GM12874 (cell line): ENCODE results near the gene MLLT11.

Source experiments
- TF ChIP-seq, protein P1 (sequence below): IDR thresholded peaks from 2 replicates; pipeline ENCODE4 v1.5.1; 2011; ENCODE audit warnings: low read depth, mild to moderate bottlenecking, control low read depth, low read length, moderate library complexity; ENCODE audit not compliant: insufficient read depth

MLLT11 gene

DNA sequence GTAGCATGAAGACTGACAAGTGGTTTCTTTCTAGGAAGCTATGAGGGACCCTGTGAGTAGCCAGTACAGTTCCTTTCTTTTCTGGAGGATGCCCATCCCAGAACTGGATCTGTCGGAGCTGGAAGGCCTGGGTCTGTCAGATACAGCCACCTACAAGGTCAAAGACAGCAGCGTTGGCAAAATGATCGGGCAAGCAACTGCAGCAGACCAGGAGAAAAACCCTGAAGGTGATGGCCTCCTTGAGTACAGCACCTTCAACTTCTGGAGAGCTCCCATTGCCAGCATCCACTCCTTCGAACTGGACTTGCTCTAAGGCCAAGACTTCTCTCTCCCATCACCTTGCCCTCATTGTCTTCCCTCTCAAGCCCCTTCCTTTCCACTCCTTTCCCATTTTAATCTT, 7.0 kb downstream of the MLLT11 start:
- TF ChIP-seq, protein P1, sequence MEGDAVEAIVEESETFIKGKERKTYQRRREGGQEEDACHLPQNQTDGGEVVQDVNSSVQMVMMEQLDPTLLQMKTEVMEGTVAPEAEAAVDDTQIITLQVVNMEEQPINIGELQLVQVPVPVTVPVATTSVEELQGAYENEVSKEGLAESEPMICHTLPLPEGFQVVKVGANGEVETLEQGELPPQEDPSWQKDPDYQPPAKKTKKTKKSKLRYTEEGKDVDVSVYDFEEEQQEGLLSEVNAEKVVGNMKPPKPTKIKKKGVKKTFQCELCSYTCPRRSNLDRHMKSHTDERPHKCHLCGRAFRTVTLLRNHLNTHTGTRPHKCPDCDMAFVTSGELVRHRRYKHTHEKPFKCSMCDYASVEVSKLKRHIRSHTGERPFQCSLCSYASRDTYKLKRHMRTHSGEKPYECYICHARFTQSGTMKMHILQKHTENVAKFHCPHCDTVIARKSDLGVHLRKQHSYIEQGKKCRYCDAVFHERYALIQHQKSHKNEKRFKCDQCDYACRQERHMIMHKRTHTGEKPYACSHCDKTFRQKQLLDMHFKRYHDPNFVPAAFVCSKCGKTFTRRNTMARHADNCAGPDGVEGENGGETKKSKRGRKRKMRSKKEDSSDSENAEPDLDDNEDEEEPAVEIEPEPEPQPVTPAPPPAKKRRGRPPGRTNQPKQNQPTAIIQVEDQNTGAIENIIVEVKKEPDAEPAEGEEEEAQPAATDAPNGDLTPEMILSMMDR, result no peak

DNA sequence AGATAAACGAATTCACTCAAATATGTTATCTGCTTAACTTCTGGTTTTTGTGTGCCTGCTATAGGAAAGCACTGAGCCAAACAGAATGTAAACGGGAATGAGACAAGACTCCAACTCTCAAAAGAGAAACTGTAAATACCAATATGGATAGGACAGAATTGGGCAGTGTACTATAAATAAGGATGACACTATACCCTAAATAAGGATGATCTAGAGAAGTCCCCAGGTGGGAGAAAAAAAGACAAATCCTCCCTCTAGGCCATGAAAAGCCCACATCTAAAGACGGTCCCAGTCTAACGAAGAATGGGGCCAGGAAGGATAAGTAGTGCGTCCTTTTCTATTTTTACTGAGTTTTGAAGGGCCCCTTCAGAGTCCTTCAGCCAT, 8.9 kb downstream of the MLLT11 start:
- TF ChIP-seq, protein P1, result no peak

DNA sequence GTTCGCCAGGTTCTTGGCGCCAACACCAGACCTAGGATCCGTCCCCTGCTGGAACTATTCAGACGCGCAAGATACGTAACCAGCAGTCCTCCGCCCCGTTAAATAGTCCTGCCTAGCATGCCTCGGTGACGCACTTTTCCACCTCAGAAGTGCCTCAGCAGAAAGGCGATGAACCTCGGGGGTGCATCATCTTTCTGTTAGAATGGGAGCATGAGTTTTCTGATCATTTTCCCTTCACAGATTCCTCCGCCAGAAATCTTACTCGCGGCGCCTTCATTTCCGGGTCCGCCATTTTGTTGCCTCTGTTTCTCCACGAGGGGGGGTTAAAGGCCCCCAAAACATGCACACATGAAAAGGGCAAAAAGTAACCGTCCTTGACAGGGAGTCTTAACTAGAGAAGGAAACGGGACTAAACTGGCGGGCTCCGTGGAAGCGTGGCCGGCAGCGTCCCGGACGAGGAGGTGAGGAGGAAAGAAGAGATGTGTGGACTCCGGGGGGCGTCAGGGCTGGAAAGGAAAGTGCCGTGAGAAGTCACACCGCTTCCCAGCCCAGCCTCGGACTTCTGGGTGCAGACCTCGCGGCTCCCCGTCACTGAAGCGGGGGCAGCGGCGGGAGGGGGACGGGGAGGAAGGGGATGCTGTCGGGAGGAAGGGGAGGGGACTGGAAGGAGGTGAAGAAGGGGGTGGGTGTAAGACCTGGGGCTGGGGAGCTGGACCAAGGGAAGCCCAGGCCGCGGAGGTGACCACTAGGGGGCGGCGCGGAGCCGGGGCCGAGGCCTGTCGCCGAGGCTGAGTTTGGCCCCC, 10.5 kb downstream of the MLLT11 start, which contains the start of gene GABPB2:
GABPB2 (plus strand) TSS at position 288 of the 803 bp plus-strand sequence. CDS start 17,429 bp downstream, outside the sequence.
- TF ChIP-seq, protein P1, result peak; percentile 99

DNA sequence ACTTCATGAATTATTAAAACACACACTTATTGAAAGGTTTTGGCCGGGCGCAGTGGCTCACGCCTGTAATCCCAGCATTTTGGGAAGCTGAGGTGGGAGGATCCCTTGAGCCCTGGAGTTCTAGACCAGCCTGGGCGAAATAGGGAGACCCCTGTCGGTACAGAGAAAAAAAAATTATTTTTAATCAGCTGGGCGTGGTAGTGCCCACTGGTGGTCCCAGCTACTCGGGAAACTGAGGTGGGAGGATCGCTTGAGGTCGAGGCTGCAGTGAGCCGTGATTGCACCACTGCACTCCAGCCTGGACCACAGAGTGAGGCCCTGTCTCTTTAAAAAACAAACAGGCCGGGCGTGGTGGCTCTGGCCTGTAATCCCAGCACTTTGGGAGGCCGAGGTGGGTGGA, 12.0 kb downstream of the MLLT11 start:
- TF ChIP-seq, protein P1, result no peak

DNA sequence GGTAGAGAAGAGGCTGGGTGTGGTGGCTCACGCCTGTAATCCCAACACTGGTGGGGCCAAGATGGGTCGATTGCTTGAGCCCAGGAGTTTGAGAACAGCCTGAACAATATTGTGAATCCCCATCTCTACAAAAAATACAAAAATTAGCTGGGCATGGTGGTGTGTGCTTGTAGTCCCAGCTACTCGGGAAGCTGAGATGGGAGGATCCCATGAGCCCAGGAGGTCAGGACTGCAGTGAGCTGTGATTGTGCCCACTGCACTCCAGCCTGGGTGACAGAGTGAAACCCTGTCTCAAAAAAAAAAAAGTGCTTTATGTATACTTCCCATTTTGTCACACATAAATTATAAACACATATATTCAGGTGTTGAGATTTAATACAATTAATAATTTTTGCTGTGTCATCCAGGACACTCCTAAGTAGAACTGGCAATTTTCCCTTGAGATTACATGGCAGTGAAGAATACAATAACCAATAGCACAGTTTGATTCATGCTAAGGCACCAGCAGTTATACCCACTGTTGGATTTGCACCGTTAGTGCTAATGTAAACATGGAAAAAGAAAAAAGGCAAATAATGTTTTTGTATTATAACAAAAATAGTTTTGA, 25.9 kb downstream of the MLLT11 start:
- TF ChIP-seq, protein P1, result no peak

DNA sequence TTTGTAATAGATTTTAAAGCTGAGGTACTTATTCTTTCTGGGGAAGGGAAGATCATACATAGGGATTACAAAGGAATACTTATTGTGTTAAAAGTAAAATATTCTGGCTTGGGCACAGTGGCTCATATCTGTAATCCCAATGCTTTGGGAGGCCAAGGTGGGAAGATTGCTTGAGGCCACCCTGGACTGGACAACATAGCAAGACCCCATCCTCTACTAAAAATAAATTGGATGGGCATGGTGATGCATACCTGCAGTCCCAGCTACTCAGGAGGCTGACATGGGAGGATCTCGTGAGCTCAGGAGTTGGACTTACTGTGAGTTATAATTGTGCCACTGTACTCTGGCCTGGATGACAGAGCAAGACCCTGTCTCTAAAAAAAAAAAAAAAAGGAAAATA, 37.9 kb downstream of the MLLT11 start:
- TF ChIP-seq, protein P1, result no peak

DNA sequence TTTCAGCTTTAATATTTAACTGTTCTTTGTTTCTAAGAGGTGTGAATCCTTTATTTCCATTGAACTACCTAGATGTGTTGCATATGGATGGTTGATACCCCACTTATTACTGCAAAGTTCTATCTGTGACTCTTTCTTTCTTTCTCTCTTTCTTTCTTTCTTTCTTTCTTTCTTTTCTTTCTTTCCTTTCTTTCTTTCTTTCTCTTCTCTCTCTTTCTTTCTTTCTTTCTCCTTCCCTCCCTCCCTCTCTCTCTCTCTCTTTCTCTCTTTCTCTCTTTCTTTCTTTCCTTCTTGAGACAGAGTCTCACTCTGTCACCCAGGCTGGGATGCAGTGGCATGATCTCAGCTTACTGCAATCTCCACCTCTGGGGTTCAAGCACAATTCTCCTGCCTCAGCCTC, 44.4 kb downstream of the MLLT11 start:
- TF ChIP-seq, protein P1, result no peak
